Endothelial cell of umbilical vein (primary cell): ENCODE data around the gene C12orf50. TPM values are rescaled to one million over a fixed set of nuclear protein-coding genes. Genes with fewer than 3 reads are reported as not detected.

Experiments used
- BruUV-seq: library from RNA; stranded (reverse); fragments of 400-500 nt; replicated peaks from 2 replicates; lab custom pipeline; 2021; lab: Mats Ljungman, UMichigan
- CTCF ChIA-PET: fragments of 300-600, 350-600 bp; sonication (Branson Sonifier 250); formaldehyde crosslinking; loops from one replicate; lab custom pipeline; 2021; ENCODE audit warnings: antibody characterized with exemption, inconsistent platforms; lab: Charles Lee
- POLR2A ChIA-PET: fragments of 300-600, 350-600 bp; sonication (Branson Sonifier 250); formaldehyde crosslinking; loops from one replicate; lab custom pipeline; 2021; ENCODE audit warnings: antibody characterized with exemption, inconsistent platforms; lab: Charles Lee
- DNase-seq: peaks from one replicate; pipeline ENCODE4 v3.0.0-alpha.2; 2011; ENCODE audit warnings: low read depth, low spot score
- FAIRE-seq: peaks from 2 replicates; lab custom pipeline; 2011; peaks lifted over from hg19 to GRCh38; lab: Jason Lieb, UNC
- H2AFZ ChIP-seq: 2 replicates; pipeline ENCODE4 v1.6.0; 2012; ENCODE audit warnings: low read depth, low read length, control low read depth, inconsistent platforms
- H3K27ac ChIP-seq: 2 replicates; pipeline ENCODE4 v1.5.1; 2011; ENCODE audit warnings: low read depth, mild to moderate bottlenecking, control low read depth, low read length, moderate library complexity; ENCODE audit not compliant: insufficient read depth
- H3K27me3 ChIP-seq, 2 experiments: 2 replicates each; pipeline versions ENCODE4 v1.6.0 to v1.6.1; 2011; ENCODE audit warnings: low read length in 2 of 2, mixed read lengths in 1 of 2; ENCODE audit not compliant: control insufficient read depth in 2 of 2, insufficient read depth in 2 of 2
- H3K36me3 ChIP-seq, 2 experiments: 2 replicates in 1 of 2; 3 replicates in 1 of 2; pipeline ENCODE4 v1.5.1; 2011; ENCODE audit warnings: low read length in 2 of 2, mild to moderate bottlenecking in 1 of 2, moderate library complexity in 1 of 2; ENCODE audit not compliant: control insufficient read depth in 2 of 2, insufficient read depth in 2 of 2; ENCODE audit errors: extremely low read depth in 1 of 2
- H3K4me1 ChIP-seq: 3 replicates; pipeline ENCODE4 v1.5.1; 2011; ENCODE audit warnings: mild to moderate bottlenecking, low read length; ENCODE audit not compliant: control insufficient read depth, insufficient read depth; ENCODE audit errors: extremely low read depth
- H3K4me2 ChIP-seq: 2 replicates; pipeline ENCODE4 v1.6.1; 2011; ENCODE audit warnings: low read length, control low read depth, mixed read lengths; ENCODE audit not compliant: insufficient read depth
- H3K4me3 ChIP-seq, 3 experiments: fragments of 200-600 bp in 1 of 3; sonication (generic), shearing (Covaris generic) in 1 of 3; replicated peaks in 1 of 3; 2 replicates each; pipeline ENCODE4 v1.5.1; 2011 to 2016; ENCODE audit warnings: control low read depth in 3 of 3, low read length in 3 of 3, mild to moderate bottlenecking in 2 of 3, inconsistent platforms in 1 of 3, low read depth in 1 of 3, moderate library complexity in 1 of 3; ENCODE audit not compliant: insufficient read depth in 1 of 3
- H3K79me2 ChIP-seq: 2 replicates; pipeline ENCODE4 v1.6.0; 2012; ENCODE audit warnings: low read length, inconsistent platforms; ENCODE audit not compliant: control insufficient read depth, insufficient read depth
- H3K9ac ChIP-seq: replicated peaks from 2 replicates; pipeline ENCODE3; 2011; ENCODE audit warnings: low read length, control low read depth; ENCODE audit not compliant: insufficient read depth; ENCODE audit errors: extremely low read depth
- H3K9me1 ChIP-seq: replicated peaks from 3 replicates; pipeline ENCODE4 v1.6.0; 2011; ENCODE audit warnings: mild to moderate bottlenecking, low read length; ENCODE audit not compliant: control insufficient read depth, insufficient read depth; ENCODE audit errors: extremely low read depth
- H3K9me3 ChIP-seq: replicated peaks from 2 replicates; pipeline ENCODE4 v1.5.1; 2012; ENCODE audit warnings: low read length, inconsistent platforms; ENCODE audit not compliant: control insufficient read depth, insufficient read depth
- H4K20me1 ChIP-seq: replicated peaks from 2 replicates; pipeline ENCODE3; 2011; ENCODE audit warnings: mild to moderate bottlenecking, low read length; ENCODE audit not compliant: control insufficient read depth, insufficient read depth; ENCODE audit errors: extremely low read depth
- EZH2 ChIP-seq: IDR thresholded peaks from 2 replicates; pipeline ENCODE4 v1.6.1; 2012; ENCODE audit warnings: borderline replicate concordance, low read depth, mild to moderate bottlenecking, moderate library complexity, low read length, inconsistent platforms; ENCODE audit not compliant: severe bottlenecking
- FOS ChIP-seq: IDR thresholded peaks from 2 replicates; pipeline ENCODE4 v1.6.1; 2011; ENCODE audit warnings: mild to moderate bottlenecking, low read length, moderate library complexity, borderline replicate concordance; ENCODE audit not compliant: insufficient read depth
- GATA2 ChIP-seq: IDR thresholded peaks from 2 replicates; pipeline ENCODE4 v1.7.0; 2011; ENCODE audit warnings: low read depth, mild to moderate bottlenecking, moderate library complexity, mixed read lengths, low read length; ENCODE audit not compliant: insufficient read length, insufficient read depth
- JUN ChIP-seq: IDR thresholded peaks from 2 replicates; pipeline ENCODE4 v1.6.1; 2011; ENCODE audit warnings: borderline replicate concordance, low read depth; ENCODE audit not compliant: insufficient read length, insufficient read depth
- MAX ChIP-seq: IDR thresholded peaks from 2 replicates; pipeline ENCODE4 v1.6.1; 2011; ENCODE audit not compliant: insufficient read depth, insufficient read length
- MYC ChIP-seq: IDR thresholded peaks from one replicate; pipeline ENCODE4 v1.6.1; 2011; ENCODE audit warnings: mild to moderate bottlenecking, low read depth, low read length
- POLR2A ChIP-seq: IDR thresholded peaks from 2 replicates; pipeline ENCODE4 v1.6.1; 2012; ENCODE audit warnings: low read depth, mild to moderate bottlenecking, control low read depth, low read length
- POLR2AphosphoS5 ChIP-seq: IDR thresholded peaks from 2 replicates; pipeline ENCODE4 v1.6.1; 2012; ENCODE audit warnings: low read depth, mild to moderate bottlenecking, control low read depth, low read length, moderate library complexity; ENCODE audit not compliant: insufficient read depth
- dilution Hi-C: fragments of 300-500 bp; cut with MboI; formaldehyde crosslinking; loops from one replicate; pipeline ENCODE4 v1.15.0; 2019; ENCODE audit warnings: low sequenced_read_pairs; ENCODE audit not compliant: extremely low pct_ligation_motif_present
- intact Hi-C: fragments of 100-400 bp; cut with micrococcal nuclease; formaldehyde crosslinking; loops from one replicate; pipeline ENCODE4 v1.10.0; 2022
- polyA plus RNA-seq, 4 experiments: library from polyadenylated mRNA; depleted of rRNA in 3 of 4; stranded (reverse) in 3 of 4; unstranded in 1 of 4; fragments of >200 nt; gene quantifications; 2 replicates each; pipeline versions ENCODE4 v1.2.1 to v1.2.3, GENCODE V29; 2011 to 2012; ENCODE audit warnings: missing spikeins in 1 of 4
- total RNA-seq: library from RNA; stranded (reverse); gene quantifications from 2 replicates; pipeline ENCODE4 v1.2.3, GENCODE V29; 2021
- TF ChIP-seq, protein P1 (sequence below), 2 donors: IDR thresholded peaks; 1 replicate in 1 of 2; 2 replicates in 1 of 2; pipeline ENCODE4 v1.5.1; 2011; ENCODE audit warnings: low read length in 2 of 2, mild to moderate bottlenecking in 2 of 2, moderate library complexity in 2 of 2, control low read depth in 1 of 2, inconsistent platforms in 1 of 2, low read depth in 1 of 2; ENCODE audit not compliant: insufficient read depth in 1 of 2; ENCODE audit errors: extremely low read depth in 1 of 2

Gene C12orf50
- total and polyA plus RNA-seq, 2 donors (not counting 3 experiments of a cell fraction or from before 2014, with no cell fraction given) = 0.31 TPM; not detected in 1

GRCh38 chr12:88052686-88053085 is 23.5 kb upstream of the C12orf50 start:
- Histone ChIP-seq H3K36me3 (peaks cover 0 to 11% of the 10 kb centered on the region in 2 experiments), H3K4me2 (no peak overlapping the region), H3K27ac (no peak overlapping the region), H3K4me1 (no peaks in the 10 kb centered on the region), H4K20me1 (no peaks in the 10 kb centered on the region), H2AFZ (no peak overlapping the region), H3K9ac (no peak overlapping the region), H3K79me2 (no peaks in the 10 kb centered on the region), H3K27me3 (no peaks in the 10 kb centered on the region), H3K4me3 (no peak overlapping the region), H3K9me3 (no peaks in the 10 kb centered on the region), H3K9me1 (no peaks in the 10 kb centered on the region)
- FAIRE-seq (no peak), DNase-seq (peak; percentile 52)
- TF ChIP-seq POLR2AphosphoS5 (no peak), MYC (no peak), GATA2 (no peak)
- TF ChIP-seq, protein P1, sequence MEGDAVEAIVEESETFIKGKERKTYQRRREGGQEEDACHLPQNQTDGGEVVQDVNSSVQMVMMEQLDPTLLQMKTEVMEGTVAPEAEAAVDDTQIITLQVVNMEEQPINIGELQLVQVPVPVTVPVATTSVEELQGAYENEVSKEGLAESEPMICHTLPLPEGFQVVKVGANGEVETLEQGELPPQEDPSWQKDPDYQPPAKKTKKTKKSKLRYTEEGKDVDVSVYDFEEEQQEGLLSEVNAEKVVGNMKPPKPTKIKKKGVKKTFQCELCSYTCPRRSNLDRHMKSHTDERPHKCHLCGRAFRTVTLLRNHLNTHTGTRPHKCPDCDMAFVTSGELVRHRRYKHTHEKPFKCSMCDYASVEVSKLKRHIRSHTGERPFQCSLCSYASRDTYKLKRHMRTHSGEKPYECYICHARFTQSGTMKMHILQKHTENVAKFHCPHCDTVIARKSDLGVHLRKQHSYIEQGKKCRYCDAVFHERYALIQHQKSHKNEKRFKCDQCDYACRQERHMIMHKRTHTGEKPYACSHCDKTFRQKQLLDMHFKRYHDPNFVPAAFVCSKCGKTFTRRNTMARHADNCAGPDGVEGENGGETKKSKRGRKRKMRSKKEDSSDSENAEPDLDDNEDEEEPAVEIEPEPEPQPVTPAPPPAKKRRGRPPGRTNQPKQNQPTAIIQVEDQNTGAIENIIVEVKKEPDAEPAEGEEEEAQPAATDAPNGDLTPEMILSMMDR (IDR thresholded peaks at IDR 0.05; ENCODE audit: extremely low read depth in 1 of 2, insufficient read depth in 1 of 2, low read depth in 1 of 2, low read length in 2 of 2) = peak; percentile 16 to 39
- POLR2A ChIA-PET = no interaction called here
- BruUV-seq = no TSS peak
- intact Hi-C loops (no loop called here), dilution Hi-C loops (no loop called here)
- CTCF ChIA-PET = interaction anchor here (0.6 to 1.5 kb wide), 4 partner anchors 11 to 186 kb away, joined by 3 to 4 read pairs (median 4); a partner anchor contains a TSS

GRCh38 chr12:88044035-88044434 is 14.8 kb upstream of the C12orf50 start:
- H3K27ac ChIP-seq = no peak overlapping the region
- H3K27me3 ChIP-seq = no peaks in the 10 kb centered on the region
- no peak overlapping the region for H3K4me3 ChIP-seq
- no peak for FAIRE-seq
- H3K4me2 ChIP-seq = no peak overlapping the region
- intact Hi-C loops (no loop called here), dilution Hi-C loops (no loop called here)
- peaks cover 5 to 10% of the 10 kb centered on the region in 2 experiments for H3K36me3 ChIP-seq
- no TSS peak for BruUV-seq
- ChIA-PET CTCF (no interaction called here), POLR2A (no interaction called here)
- H3K79me2 ChIP-seq = peaks cover 34% of the 10 kb centered on the region
- no peaks in the 10 kb centered on the region for H3K9me3 ChIP-seq
- H4K20me1 ChIP-seq = no peaks in the 10 kb centered on the region
- no peaks in the 10 kb centered on the region for H3K4me1 ChIP-seq
- H3K9me1 ChIP-seq = no peaks in the 10 kb centered on the region
- no peak overlapping the region for H3K9ac ChIP-seq
- TF ChIP-seq, protein P1 (IDR thresholded peaks at IDR 0.05; ENCODE audit: extremely low read depth in 1 of 2, insufficient read depth in 1 of 2, low read depth in 1 of 2, low read length in 2 of 2) = no peak
- no peak for TF ChIP-seq FOS
- no peak for TF ChIP-seq MYC
- TF ChIP-seq EZH2 = no peak
- no peak for TF ChIP-seq MAX
- no peak for TF ChIP-seq POLR2AphosphoS5
- TF ChIP-seq JUN = no peak
- TF ChIP-seq POLR2A = no peak
- TF ChIP-seq GATA2 = no peak
- DNase-seq = no peak
- no peak overlapping the region for H2AFZ ChIP-seq
